Upper lobe of left lung (tissue), 6 donors: ENCODE results near the gene TCF12. TPM values are rescaled to one million over a fixed set of nuclear protein-coding genes. Genes with fewer than 3 reads are reported as not detected.
"Not testable (repeated sequence)": the region's sequence is repeated elsewhere in the genome, so short reads cannot be mapped to it uniquely, and the experiment has no call there.

Experiments used
- ATAC-seq, 2 donors: fragments of 200-7000 bp; cut with Tn5 transposase; one replicate each; pipeline ENCODE4 v1.9.1; 2022; ENCODE audit warnings: mild to moderate bottlenecking in 2 of 2, moderate library complexity in 2 of 2; ENCODE audit not compliant: low FRiP score in 2 of 2
- DNase-seq, 2 donors: peaks; one replicate each; pipeline ENCODE4 v3.0.0-alpha.2; 2019 to 2020
- H3K27ac ChIP-seq, 4 donors: fragments of 200-600 bp; sonication (generic); one replicate each; pipeline ENCODE4 v1.5.1; 2016 to 2019
- H3K27me3 ChIP-seq, 4 donors: fragments of 200-600 bp; sonication (generic); one replicate each; pipeline ENCODE4 v1.5.1; 2017 to 2019
- H3K36me3 ChIP-seq, 4 donors: fragments of 200-600 bp; sonication (generic); one replicate each; pipeline ENCODE4 v1.5.1; 2016 to 2019
- H3K4me1 ChIP-seq, 4 donors: fragments of 200-600 bp; sonication (generic); one replicate each; pipeline ENCODE4 v1.5.1; 2018 to 2019
- H3K4me3 ChIP-seq, 4 donors: fragments of 200-600 bp; sonication (generic); one replicate each; pipeline ENCODE4 v1.5.1; 2017 to 2019; ENCODE audit warnings: mild to moderate bottlenecking in 2 of 4, moderate library complexity in 1 of 4
- H3K9me3 ChIP-seq, 4 donors: fragments of 200-600 bp; sonication (generic); one replicate each; pipeline ENCODE4 v1.5.1; 2018 to 2019
- CTCF ChIP-seq, 6 experiments: fragments of 450-650 bp in 4 of 6; fragments of 200-600 bp in 2 of 6; sonication (generic) in 2 of 6; IDR thresholded peaks; one replicate each; pipeline ENCODE4 v1.5.1; 2016 to 2019; ENCODE audit warnings: antibody characterized with exemption in 6 of 6
- EP300 ChIP-seq, 4 donors: sonication (generic); formaldehyde crosslinking; IDR thresholded peaks; one replicate each; pipeline ENCODE4 v1.5.1; 2017; ENCODE audit warnings: antibody characterized with exemption in 4 of 4, control low read depth in 2 of 4
- POLR2A ChIP-seq, 4 donors: fragments of 450-650 bp; IDR thresholded peaks; one replicate each; pipeline ENCODE4 v1.5.1; 2016 to 2017; ENCODE audit warnings: antibody characterized with exemption in 4 of 4, mild to moderate bottlenecking in 2 of 4
- POLR2AphosphoS5 ChIP-seq, 2 donors: sonication (generic); formaldehyde crosslinking; IDR thresholded peaks; one replicate each; pipeline ENCODE4 v1.5.1; 2017; ENCODE audit warnings: antibody characterized with exemption in 2 of 2
- WGBS, 2 donors: methylation state at CpG; one replicate each; pipeline ENCODE4 v1.1.5; 2017 to 2018; 5-methylcytosine and 5-hydroxymethylcytosine counted together
- total RNA-seq, 6 donors: library from RNA; depleted of rRNA in 4 of 6; stranded (reverse); fragments of >200 nt in 4 of 6; gene quantifications; one replicate each; pipeline versions ENCODE4 v1.1.0 to v1.2.1, GENCODE V29; 2016 to 2021
- donor health status: DM: no; HTN: no; CAD: no; lungs with moderate emphysema.
- donor health status: DM: no; HTN: yes; CAD: no; lungs with severe emphysema.

The TCF12 gene
- total RNA-seq, 6 donors from 2014 or later = 74.5 to 257 (median 103) TPM

- no peak for DNase-seq
- no peak for ATAC-seq
- Histone ChIP-seq H3K4me3 (no peak overlapping the region), H3K27ac (no peak overlapping the region), H3K36me3 (no peaks in the 10 kb centered on the region), H3K4me1 (peaks cover 0 to 7% (median 4%) of the 10 kb centered on the region in 4 donors), H3K9me3 (no peaks in the 10 kb centered on the region), H3K27me3 (no peaks in the 10 kb centered on the region)
- TF ChIP-seq POLR2A (IDR thresholded peaks at IDR 0.05) = no peak
- no peak for TF ChIP-seq POLR2AphosphoS5 (IDR thresholded peaks at IDR 0.05)
- no peak for TF ChIP-seq CTCF (IDR thresholded peaks at IDR 0.05)
- TF ChIP-seq EP300 (IDR thresholded peaks at IDR 0.05) = no peak
Measured at GRCh38 chr15:57158589-57158988, 240.1 kb downstream of the TCF12 start.

- no peak for ATAC-seq
- no peak overlapping the region for H3K27ac ChIP-seq
- WGBS, 2 donors = 73 to 83% methylated on average over 4 of the region's 4 CpGs
- H3K36me3 ChIP-seq = no peaks in the 10 kb centered on the region
- TF ChIP-seq EP300 (IDR thresholded peaks at IDR 0.05) (no peak), POLR2AphosphoS5 (IDR thresholded peaks at IDR 0.05) (no peak), CTCF (IDR thresholded peaks at IDR 0.05) (no peak), POLR2A (IDR thresholded peaks at IDR 0.05) (no peak)
- no peak overlapping the region for H3K4me3 ChIP-seq
- peaks cover 0 to 7% (median 3%) of the 10 kb centered on the region in 4 donors for H3K4me1 ChIP-seq
- H3K9me3 ChIP-seq = no peaks in the 10 kb centered on the region
- H3K27me3 ChIP-seq = no peaks in the 10 kb centered on the region
- DNase-seq = no peak
Measured at GRCh38 chr15:57158997-57159668, 240.7 kb downstream of the TCF12 start.

GRCh38 chr15:57159767-57160166 lies 241.3 kb downstream of the TCF12 start:
- Histone ChIP-seq H3K4me1 (peaks cover 0 to 7% (median 3%) of the 10 kb centered on the region in 4 donors), H3K27ac (no peak overlapping the region), H3K4me3 (no peak overlapping the region), H3K9me3 (no peaks in the 10 kb centered on the region), H3K36me3 (no peaks in the 10 kb centered on the region), H3K27me3 (no peaks in the 10 kb centered on the region)
- no peak for ATAC-seq
- TF ChIP-seq EP300 (IDR thresholded peaks at IDR 0.05) (no peak), POLR2A (IDR thresholded peaks at IDR 0.05) (no peak), CTCF (IDR thresholded peaks at IDR 0.05) (no peak), POLR2AphosphoS5 (IDR thresholded peaks at IDR 0.05) (no peak)
- no peak for DNase-seq

GRCh38 chr15:57160823-57161560 lies 242.5 kb downstream of the TCF12 start:
- Histone ChIP-seq H3K4me1 (peaks cover 0 to 7% (median 3%) of the 10 kb centered on the region in 4 donors), H3K27ac (no peak overlapping the region), H3K36me3 (no peaks in the 10 kb centered on the region), H3K27me3 (no peaks in the 10 kb centered on the region), H3K4me3 (no peak overlapping the region), H3K9me3 (no peaks in the 10 kb centered on the region)
- ATAC-seq (no peak), DNase-seq (no peak)
- WGBS, 2 donors = 88% methylated on average over 2 of the region's 2 CpGs
- no peak for TF ChIP-seq POLR2AphosphoS5 (IDR thresholded peaks at IDR 0.05)
- TF ChIP-seq POLR2A (IDR thresholded peaks at IDR 0.05) = no peak
- TF ChIP-seq CTCF (IDR thresholded peaks at IDR 0.05) = no peak
- no peak for TF ChIP-seq EP300 (IDR thresholded peaks at IDR 0.05)

GRCh38 chr15:57164251-57164650 lies 245.8 kb downstream of the TCF12 start:
- not testable (repeated sequence) for DNase-seq, H3K4me1 ChIP-seq, H3K27ac ChIP-seq, H3K9me3 ChIP-seq, ATAC-seq, H3K27me3 ChIP-seq, H3K4me3 ChIP-seq
- peaks cover 0 to 13% (median 0%) of the 10 kb centered on the region in 4 donors for H3K36me3 ChIP-seq
- WGBS, 2 donors = 95 to 96% methylated on average over 7 of the region's 7 CpGs
